ENCODE measurements around the gene SIRPA. TPM values are rescaled to one million over a fixed set of nuclear protein-coding genes. Genes with fewer than 3 reads are reported as not detected.

Gene SIRPA
- total and polyA plus RNA-seq, 3 donors from 2014 or later = 18.4 to 25.7 (median 21.0) TPM

DNA sequence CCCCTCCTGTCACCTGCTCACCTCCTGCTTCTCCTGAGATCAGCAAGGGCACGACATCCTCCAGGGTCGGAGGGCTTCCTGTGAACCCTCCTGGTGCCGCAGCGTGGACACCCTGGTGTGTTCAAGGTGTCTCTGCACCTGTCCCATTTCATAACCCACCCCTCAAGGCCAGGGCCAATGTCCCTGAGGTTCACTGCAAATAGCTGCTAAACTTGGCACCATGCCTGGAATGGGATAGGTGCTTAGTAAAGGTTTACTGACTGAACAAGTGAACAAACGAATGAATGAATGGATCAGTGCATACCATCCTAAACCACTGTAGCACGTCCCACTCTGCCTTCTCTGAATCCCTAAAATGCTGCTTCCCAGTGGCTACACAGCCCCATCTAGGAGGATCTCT, 35.0 kb downstream of the SIRPA start:
- WGBS, 2 donors = 89 to 96% methylated on average over 6 of the region's 6 CpGs
- intact Hi-C loops (cut with DNase I; ENCODE audit: low total_unique reads) = no loop called here
- Histone ChIP-seq H3K27me3 (no peaks in the 10 kb centered on the region), H3K36me3 (ENCODE audit: low read depth, missing control alignments) (no peaks in the 10 kb centered on the region), H3K4me3 (no peak overlapping the region), H3K27ac (no peak overlapping the region), H3K9me3 (no peaks in the 10 kb centered on the region), H3K4me1 (no peaks in the 10 kb centered on the region)
- TF ChIP-seq POLR2A (IDR thresholded peaks at IDR 0.05) (no peak), CTCF (IDR thresholded peaks at IDR 0.05) (no peak)
- DNase-seq = no peak

GRCh38 chr20:1931830-1932229, 36.6 kb downstream of the SIRPA start:
- DNase-seq = no peak
- H3K9me3 ChIP-seq = no peaks in the 10 kb centered on the region
- no peaks in the 10 kb centered on the region for H3K4me1 ChIP-seq
- no peak overlapping the region for H3K27ac ChIP-seq
- H3K27me3 ChIP-seq = no peaks in the 10 kb centered on the region
- H3K4me3 ChIP-seq = no peak overlapping the region
- no peaks in the 10 kb centered on the region for H3K36me3 ChIP-seq (ENCODE audit: low read depth, missing control alignments)
- intact Hi-C loops (cut with DNase I; ENCODE audit: low total_unique reads) = no loop called here
- 79 to 86% methylated on average over 5 of the region's 5 CpGs for WGBS, 2 donors
- TF ChIP-seq POLR2A (IDR thresholded peaks at IDR 0.05) (no peak), CTCF (IDR thresholded peaks at IDR 0.05) (no peak)

DNA sequence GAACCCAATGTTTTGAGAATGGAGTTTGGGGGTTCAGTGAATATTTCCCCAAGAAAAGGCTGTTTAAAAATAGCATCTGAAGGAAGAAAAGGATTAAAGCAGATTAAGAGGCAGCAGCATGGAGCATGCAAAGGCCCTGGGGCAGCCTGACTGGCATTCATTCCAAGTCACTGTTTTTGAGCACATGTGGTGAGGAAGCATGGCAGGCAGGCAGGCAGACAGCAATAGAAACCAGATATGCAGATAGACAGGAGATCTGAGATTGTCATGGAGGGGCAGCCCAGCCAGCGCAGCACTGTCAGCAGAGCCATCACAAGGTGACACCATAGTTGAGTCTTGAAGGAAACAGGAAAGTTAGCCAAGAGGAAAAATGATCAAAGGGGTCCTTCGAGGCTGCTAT, 37.8 kb downstream of the SIRPA start:
- intact Hi-C loops (cut with DNase I; ENCODE audit: low total_unique reads) = no loop called here
- H3K36me3 ChIP-seq (ENCODE audit: low read depth, missing control alignments) = no peaks in the 10 kb centered on the region

DNA sequence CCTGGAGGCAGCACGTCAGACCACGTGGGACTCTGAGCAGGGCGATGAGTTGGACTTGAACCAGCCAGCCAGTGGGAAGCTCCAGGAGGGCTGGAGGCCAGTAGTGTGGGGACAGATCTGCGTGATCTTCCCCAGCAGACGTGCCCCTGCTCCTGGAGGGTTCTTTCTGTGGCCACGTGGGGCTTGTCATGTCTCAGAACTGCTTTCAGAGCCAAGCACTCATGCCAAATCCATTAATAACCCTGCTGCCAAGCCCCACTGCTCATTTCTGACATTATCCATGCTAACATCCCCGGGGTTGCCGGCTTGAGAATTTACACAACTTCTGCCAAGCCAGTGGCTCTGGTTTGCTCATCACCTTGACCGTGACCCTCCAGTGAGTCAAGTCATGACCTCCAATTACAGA, 38.3 kb downstream of the SIRPA start:
- Histone ChIP-seq H3K27ac (no peak overlapping the region), H3K36me3 (ENCODE audit: low read depth, missing control alignments) (no peaks in the 10 kb centered on the region), H3K27me3 (no peaks in the 10 kb centered on the region), H3K4me3 (no peak overlapping the region), H3K9me3 (no peaks in the 10 kb centered on the region), H3K4me1 (no peaks in the 10 kb centered on the region)
- intact Hi-C loops (cut with DNase I; ENCODE audit: low total_unique reads) = no loop called here
- DNase-seq = no peak
- WGBS, 2 donors = 49 to 54% methylated on average over 9 of the region's 9 CpGs
- no peak for TF ChIP-seq CTCF (IDR thresholded peaks at IDR 0.05)
- no peak for TF ChIP-seq POLR2A (IDR thresholded peaks at IDR 0.05)

More for the DNA sequence above, 37.8 kb downstream of the SIRPA start:
- DNase-seq = no peak
- Histone ChIP-seq H3K4me1 (no peaks in the 10 kb centered on the region), H3K27me3 (no peaks in the 10 kb centered on the region), H3K4me3 (no peak overlapping the region), H3K9me3 (no peaks in the 10 kb centered on the region), H3K27ac (no peak overlapping the region)
- TF ChIP-seq CTCF (IDR thresholded peaks at IDR 0.05) = no peak
- no peak for TF ChIP-seq POLR2A (IDR thresholded peaks at IDR 0.05)
- WGBS, 2 donors = 83 to 85% methylated on average over 2 of the region's 2 CpGs

DNA sequence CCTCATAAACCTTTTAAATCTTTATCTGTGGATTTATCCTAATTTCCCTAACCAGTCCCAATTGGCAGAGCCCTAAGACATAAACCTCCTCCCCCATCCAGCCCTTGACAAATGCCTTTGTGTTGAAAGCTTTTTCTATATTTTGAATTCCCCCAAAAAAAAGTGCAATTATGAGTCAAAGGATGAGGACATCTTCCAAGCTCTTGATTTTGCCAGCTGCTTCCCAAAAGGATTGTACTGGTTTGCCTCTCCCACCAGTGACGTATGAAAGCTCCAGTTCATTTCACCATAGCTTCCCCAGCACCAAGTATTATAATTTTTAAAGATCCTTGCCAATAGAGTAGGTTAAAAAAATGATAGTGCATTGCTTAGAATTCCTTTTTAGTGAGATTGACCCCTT, 38.9 kb downstream of the SIRPA start:
- TF ChIP-seq POLR2A (IDR thresholded peaks at IDR 0.05) = no peak
- no peak for TF ChIP-seq CTCF (IDR thresholded peaks at IDR 0.05)
- H3K4me3 ChIP-seq = no peak overlapping the region
- intact Hi-C loops (cut with DNase I; ENCODE audit: low total_unique reads) = no loop called here
- no peak overlapping the region for H3K27ac ChIP-seq
- 63 to 70% methylated on average over 1 of the region's 1 CpG for WGBS, 2 donors
- no peaks in the 10 kb centered on the region for H3K36me3 ChIP-seq (ENCODE audit: low read depth, missing control alignments)
- H3K9me3 ChIP-seq = no peaks in the 10 kb centered on the region
- no peaks in the 10 kb centered on the region for H3K4me1 ChIP-seq
- H3K27me3 ChIP-seq = no peaks in the 10 kb centered on the region
- no peak for DNase-seq
